ENCODE measurements around the gene HS6ST2.

The HS6ST2 gene

GRCh38 chrX:132613801-132614200, 344.6 kb downstream of the HS6ST2 start:
- DNase-seq (ENCODE audit: low read depth in 2 of 2) = no peak

- no peak for DNase-seq (ENCODE audit: low read depth in 2 of 2)
Observed at GRCh38 chrX:132612821-132613564, 345.4 kb downstream of the HS6ST2 start.

GRCh38 chrX:132610536-132610935, 347.9 kb downstream of the HS6ST2 start:
- no peak for DNase-seq (ENCODE audit: low read depth in 2 of 2)

GRCh38 chrX:132609362-132609848, 349.0 kb downstream of the HS6ST2 start:
- DNase-seq (ENCODE audit: low read depth in 2 of 2) = no peak

- no peak for DNase-seq (ENCODE audit: low read depth in 2 of 2)
Observed at GRCh38 chrX:132603700-132604286, 354.6 kb downstream of the HS6ST2 start.

- DNase-seq (ENCODE audit: low read depth in 2 of 2) = no peak
Observed at GRCh38 chrX:132602701-132603100, 355.7 kb downstream of the HS6ST2 start.

GRCh38 chrX:132594999-132595398, 363.4 kb downstream of the HS6ST2 start:
- no peak for DNase-seq (ENCODE audit: low read depth in 2 of 2)

GRCh38 chrX:132594129-132594528, 364.3 kb downstream of the HS6ST2 start:
- DNase-seq (ENCODE audit: low read depth in 2 of 2) = no peak

GRCh38 chrX:132592880-132593279, 365.5 kb downstream of the HS6ST2 start:
- DNase-seq (ENCODE audit: low read depth in 2 of 2) = no peak

- DNase-seq (ENCODE audit: low read depth in 2 of 2) = no peak
Observed at GRCh38 chrX:132591719-132592275, 366.6 kb downstream of the HS6ST2 start.

- DNase-seq (ENCODE audit: low read depth in 2 of 2) = no peak
Observed at GRCh38 chrX:132590350-132591026, 367.9 kb downstream of the HS6ST2 start.

- no peak for DNase-seq (ENCODE audit: low read depth in 2 of 2)
Observed at GRCh38 chrX:132584936-132585335, 373.5 kb downstream of the HS6ST2 start.

- DNase-seq (ENCODE audit: low read depth in 2 of 2) = no peak
Observed at GRCh38 chrX:132576939-132577338, 381.5 kb downstream of the HS6ST2 start.

Measured in stimulated activated CD8-positive, alpha-beta memory T cell treated with anti-CD3 and anti-CD28 coated beads, Interleukin-7, amount 100 ng/mL, for 4 hours (primary cell).